Kidney (tissue), 14 donors: Measurements from ENCODE around the gene CRY2. TPM values are rescaled to one million over a fixed set of nuclear protein-coding genes. Genes with fewer than 3 reads are reported as not detected.
A peak's percentile ranks its signal among the peaks of the same experiment; 100 is the strongest.

ENCODE experiments used
- DNase-seq, 5 donors: peaks; one replicate each; pipeline ENCODE4 v3.0.0-alpha.2; 2013 to 2020
- FAIRE-seq: peaks from 2 replicates; lab custom pipeline; 2012; peaks lifted over from hg19 to GRCh38; lab: Jason Lieb, UNC
- H3K27ac ChIP-seq, 2 donors: one replicate each; pipeline ENCODE4 v1.7.0; 2013; ENCODE audit warnings: low read depth in 2 of 2, low read length in 2 of 2, inconsistent platforms in 1 of 2
- H3K27me3 ChIP-seq: one replicate; pipeline ENCODE4 v1.7.1; 2013; ENCODE audit warnings: low read length, inconsistent platforms; ENCODE audit not compliant: control insufficient read depth, insufficient read depth
- H3K36me3 ChIP-seq, 3 donors: one replicate each; pipeline versions ENCODE4 v1.7.0 to v1.7.1; 2013; ENCODE audit warnings: low read length in 3 of 3, control low read depth in 1 of 3, inconsistent platforms in 1 of 3; ENCODE audit not compliant: insufficient read depth in 3 of 3, control insufficient read depth in 2 of 3
- H3K4me1 ChIP-seq, 3 donors: one replicate each; pipeline versions ENCODE4 v1.7.0 to v1.7.1; 2013; ENCODE audit warnings: low read length in 3 of 3, inconsistent platforms in 1 of 3, low read depth in 1 of 3; ENCODE audit not compliant: control insufficient read depth in 2 of 3, insufficient read depth in 2 of 3
- H3K4me3 ChIP-seq, 3 donors: one replicate each; pipeline versions ENCODE4 v1.7.0 to v1.8.1; 2013; ENCODE audit warnings: low read length in 3 of 3, control low read depth in 1 of 3, inconsistent platforms in 1 of 3
- H3K9ac ChIP-seq, 3 donors: one replicate each; pipeline versions ENCODE4 v1.7.0 to v1.7.1; 2013; ENCODE audit warnings: low read length in 3 of 3, control low read depth in 1 of 3, inconsistent platforms in 1 of 3
- H3K9me3 ChIP-seq, 3 donors: one replicate each; pipeline versions ENCODE4 v1.7.0 to v1.7.1; 2013; ENCODE audit warnings: low read length in 3 of 3, control low read depth in 1 of 3, inconsistent platforms in 1 of 3; ENCODE audit not compliant: control insufficient read depth in 2 of 3, insufficient read depth in 1 of 3
- intact Hi-C: fragments of 100-400 bp; cut with DNase I; formaldehyde crosslinking; loops from one replicate; pipeline ENCODE4 v1.11.1; 2022
- polyA plus RNA-seq: library from polyadenylated mRNA; stranded (reverse); fragments of 350-450 nt; fragmentation: Illumina TruSeq; extraction: RNeasy Lipid Tissue Mini Kit (QIAGEN cat#74804); gene quantifications from one replicate; pipeline ENCODE4 v1.2.3, GENCODE V29; 2014; ENCODE audit warnings: low read depth, low replicate concordance; ENCODE audit not compliant: insufficient read depth
- total RNA-seq: library from RNA; stranded (reverse); fragmentation: NEBNext Ultra II Directional; extraction: Animal tissue kit (Norgen Biotek cat#: 25700); gene quantifications from one replicate; pipeline ENCODE4 v1.2.1, GENCODE V29; 2021
- TF ChIP-seq, protein P1 (sequence below): IDR thresholded peaks from 3 replicates; pipeline ENCODE4 v1.5.1; 2012; ENCODE audit warnings: mild to moderate bottlenecking, moderate library complexity, borderline replicate concordance; ENCODE audit not compliant: insufficient read depth; ENCODE audit errors: extremely low read depth
- donor health status: control.
- donor health status: control.
- donor health status: control.
- donor health status: control.
- donor health status: control.
- donor health status: DM: yes; HTN: yes; CAD: no.
- donor health status: Normal renal cell carcinoma (clear cell type).

The CRY2 gene
- total and polyA plus RNA-seq, 2 donors from 2014 or later, result 20.7 to 44.5 TPM

DNA sequence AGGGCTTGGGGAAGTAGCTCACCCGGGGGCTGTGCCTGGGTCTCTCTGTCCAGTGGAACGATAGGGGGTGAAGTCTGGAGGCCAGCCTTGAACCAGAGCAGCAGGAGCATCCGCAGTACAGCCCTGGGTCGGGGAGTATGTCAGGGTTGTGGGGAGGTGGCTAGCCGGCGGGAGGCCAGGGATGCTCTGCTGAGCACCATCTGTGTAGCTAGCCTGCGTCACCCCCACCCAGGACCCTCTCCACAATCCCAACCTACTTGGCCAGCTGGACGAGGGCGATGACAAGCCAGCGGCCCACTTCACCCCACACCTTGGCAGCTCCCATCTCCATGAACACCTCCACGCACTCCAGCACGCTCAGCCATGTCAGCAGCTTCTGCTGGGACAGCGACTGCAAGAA, 68.2 kb downstream of the CRY2 start:
- FAIRE-seq, result no peak
- no peak overlapping the region for H3K27ac ChIP-seq
- H3K4me3 ChIP-seq, result no peak overlapping the region
- H3K27me3 ChIP-seq, result no peaks in the 10 kb centered on the region
- H3K36me3 ChIP-seq, result peaks cover 0 to 28% (median 16%) of the 10 kb centered on the region in 3 donors
- TF ChIP-seq, protein P1, sequence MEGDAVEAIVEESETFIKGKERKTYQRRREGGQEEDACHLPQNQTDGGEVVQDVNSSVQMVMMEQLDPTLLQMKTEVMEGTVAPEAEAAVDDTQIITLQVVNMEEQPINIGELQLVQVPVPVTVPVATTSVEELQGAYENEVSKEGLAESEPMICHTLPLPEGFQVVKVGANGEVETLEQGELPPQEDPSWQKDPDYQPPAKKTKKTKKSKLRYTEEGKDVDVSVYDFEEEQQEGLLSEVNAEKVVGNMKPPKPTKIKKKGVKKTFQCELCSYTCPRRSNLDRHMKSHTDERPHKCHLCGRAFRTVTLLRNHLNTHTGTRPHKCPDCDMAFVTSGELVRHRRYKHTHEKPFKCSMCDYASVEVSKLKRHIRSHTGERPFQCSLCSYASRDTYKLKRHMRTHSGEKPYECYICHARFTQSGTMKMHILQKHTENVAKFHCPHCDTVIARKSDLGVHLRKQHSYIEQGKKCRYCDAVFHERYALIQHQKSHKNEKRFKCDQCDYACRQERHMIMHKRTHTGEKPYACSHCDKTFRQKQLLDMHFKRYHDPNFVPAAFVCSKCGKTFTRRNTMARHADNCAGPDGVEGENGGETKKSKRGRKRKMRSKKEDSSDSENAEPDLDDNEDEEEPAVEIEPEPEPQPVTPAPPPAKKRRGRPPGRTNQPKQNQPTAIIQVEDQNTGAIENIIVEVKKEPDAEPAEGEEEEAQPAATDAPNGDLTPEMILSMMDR, result no peak
- intact Hi-C loops, result no loop called here
- no peaks in the 10 kb centered on the region for H3K9me3 ChIP-seq
- H3K4me1 ChIP-seq, result peaks cover 0 to 20% (median 3%) of the 10 kb centered on the region in 3 donors
- H3K9ac ChIP-seq, result no peak overlapping the region
- peak in 1 of 5 donors; percentile 58 for DNase-seq

DNA sequence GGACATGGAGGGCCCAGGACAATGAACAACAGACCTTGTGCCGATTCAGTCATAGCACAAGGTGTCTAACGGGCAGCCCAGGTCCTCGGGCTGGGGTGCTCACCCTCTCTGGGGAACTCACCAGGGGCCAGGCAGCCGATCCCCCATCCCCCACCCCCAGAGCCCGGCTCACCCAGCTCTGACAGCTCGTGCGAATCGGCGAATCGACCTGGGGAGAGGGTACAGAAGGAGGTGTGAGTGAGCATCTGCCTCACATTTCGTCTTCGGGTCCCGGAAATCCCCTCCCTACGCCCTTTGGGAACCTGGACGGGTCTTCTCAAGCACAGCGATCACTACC, 70.0 kb downstream of the CRY2 start:
- H3K27ac ChIP-seq, result peak overlapping the region; percentile 79 to 87
- peak overlapping the region; percentile 79 to 98 (median 91) for H3K4me3 ChIP-seq
- intact Hi-C loops, result no loop called here
- no peaks in the 10 kb centered on the region for H3K27me3 ChIP-seq
- H3K4me1 ChIP-seq, result peaks cover 0 to 28% (median 3%) of the 10 kb centered on the region in 3 donors
- TF ChIP-seq, protein P1, result no peak
- DNase-seq, result peak in 1 of 5 donors; percentile 83
- peak overlapping the region; percentile 65 to 95 (median 78) for H3K9ac ChIP-seq
- no peak for FAIRE-seq
- H3K9me3 ChIP-seq, result no peaks in the 10 kb centered on the region
- H3K36me3 ChIP-seq, result peaks cover 0 to 28% (median 10%) of the 10 kb centered on the region in 3 donors

DNA sequence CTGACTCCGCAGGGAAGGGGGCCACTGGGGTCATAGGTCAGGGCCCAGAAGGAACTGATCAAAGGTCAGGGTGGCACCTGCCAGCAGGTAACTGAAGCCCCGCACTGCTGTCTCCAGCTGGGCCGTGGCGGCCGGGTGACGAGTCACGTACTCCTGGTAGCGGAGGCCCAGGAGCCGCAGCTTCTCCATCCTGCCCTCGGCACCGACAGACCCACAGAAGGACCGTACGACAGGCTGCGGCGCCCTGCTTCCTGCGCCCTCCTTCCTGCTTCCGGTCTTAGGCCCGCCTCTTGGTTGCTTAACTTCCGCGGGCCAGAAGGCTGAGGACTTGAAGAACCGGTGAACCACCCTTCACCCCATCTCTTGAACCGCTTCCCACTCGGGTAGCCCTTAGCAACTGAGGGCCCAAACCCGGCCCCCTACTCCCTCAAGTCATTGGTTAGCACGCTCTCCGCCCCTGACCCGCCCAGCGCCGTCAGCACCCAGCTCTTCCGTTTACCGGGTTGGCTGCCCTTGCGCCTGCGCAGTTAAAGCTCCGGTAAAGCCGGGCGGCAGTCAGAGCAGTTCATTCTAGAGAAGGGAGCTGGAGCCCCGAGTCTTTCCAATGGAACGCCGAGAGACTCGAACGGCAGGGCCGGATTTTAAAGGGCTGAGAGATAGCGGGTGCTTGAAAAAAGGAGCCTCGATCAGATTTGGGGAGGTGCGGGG, 70.5 kb downstream of the CRY2 start, which contains the start of gene PEX16:
TSS of gene PEX16 (minus strand) at position 255 of the 708 bp plus-strand sequence. CDS start at position 189, 66 bp downstream.
- Histone ChIP-seq H3K9ac (peak within 1 kb of the TSS; percentile 78 to 95 (median 85)), H3K4me1 (peaks cover 0 to 28% (median 3%) of the 10 kb centered on the region in 3 donors), H3K27ac (peak within 1 kb of the TSS; percentile 79 to 87), H3K9me3 (no peaks in the 10 kb centered on the region), H3K27me3 (no peaks in the 10 kb centered on the region), H3K36me3 (peaks cover 0 to 28% (median 10%) of the 10 kb centered on the region in 3 donors), H3K4me3 (peak within 1 kb of the TSS; percentile 79 to 98 (median 91))
- TF ChIP-seq, protein P1, result no peak
- DNase-seq, result peak; percentile 97 to 99 (median 99)
- intact Hi-C loops, result no loop called here
- peak; percentile 61 for FAIRE-seq
